Panc1 (cell line): ENCODE data around the gene MGAT4A. TPM values are rescaled to one million over a fixed set of nuclear protein-coding genes. Genes with fewer than 3 reads are reported as not detected.

Experiments
- ATAC-seq: fragments of 200-7000 bp; cut with Tn5 transposase; 2 replicates; pipeline ENCODE4 v1.9.1; 2020; ENCODE audit warnings: mild to moderate bottlenecking, moderate library complexity
- BruUV-seq: library from RNA; stranded (reverse); fragments of 400-500 nt; replicated peaks from 2 replicates; lab custom pipeline; 2021; lab: Mats Ljungman, UMichigan
- CTCF ChIA-PET: fragments of 300-600 bp; sonication (Branson Sonifier 250); formaldehyde crosslinking; loops from one replicate; lab custom pipeline; 2022; ENCODE audit warnings: antibody characterized with exemption; lab: Charles Lee
- POLR2A ChIA-PET: fragments of 300-600 bp; sonication (Branson Sonifier 250); formaldehyde crosslinking; loops from one replicate; lab custom pipeline; 2022; ENCODE audit warnings: antibody characterized with exemption; lab: Charles Lee
- DNase-seq: peaks from one replicate; pipeline ENCODE4 v3.0.0-alpha.2; 2010; ENCODE audit warnings: low read depth, low spot score
- H3K27ac ChIP-seq: 2 replicates; pipeline ENCODE4 v1.5.1; 2011; ENCODE audit warnings: mild to moderate bottlenecking, low read length, inconsistent platforms
- H3K27me3 ChIP-seq: fragments of 200-500 bp; sonication (Bioruptor generic); 2 replicates; pipeline ENCODE4 v1.6.0; 2014; ENCODE audit warnings: low read length, inconsistent platforms; ENCODE audit not compliant: control insufficient read depth, insufficient read depth
- H3K36me3 ChIP-seq: fragments of 200-500 bp; sonication (Bioruptor generic); 2 replicates; pipeline ENCODE4 v1.5.1; 2014; ENCODE audit warnings: inconsistent platforms, mild to moderate bottlenecking, low read length, moderate library complexity; ENCODE audit not compliant: control insufficient read depth, insufficient read depth
- H3K4me1 ChIP-seq: 2 replicates; pipeline ENCODE4 v1.5.1; 2011; ENCODE audit warnings: inconsistent platforms, mild to moderate bottlenecking, low read length, moderate library complexity; ENCODE audit not compliant: control insufficient read depth, insufficient read depth
- H3K4me3 ChIP-seq, 2 experiments: 2 replicates each; pipeline ENCODE4 v1.5.1; 2011 to 2012; ENCODE audit warnings: low read depth in 2 of 2, low read length in 2 of 2, mild to moderate bottlenecking in 2 of 2, inconsistent platforms in 1 of 2, moderate library complexity in 1 of 2
- H3K9me3 ChIP-seq: fragments of 200-500 bp; sonication (Bioruptor generic); 2 replicates; pipeline ENCODE4 v1.5.1; 2014; ENCODE audit warnings: low read depth, mild to moderate bottlenecking, inconsistent platforms, low read length, moderate library complexity; ENCODE audit not compliant: control insufficient read depth, insufficient read depth
- POLR2AphosphoS5 ChIP-seq: IDR thresholded peaks from 2 replicates; pipeline ENCODE4 v1.6.1; 2012; ENCODE audit warnings: mild to moderate bottlenecking, low read depth, low read length, moderate library complexity
- SIN3A ChIP-seq: IDR thresholded peaks from 2 replicates; pipeline ENCODE4 v1.6.1; 2012; ENCODE audit warnings: low read depth, mild to moderate bottlenecking, low read length, moderate library complexity, borderline replicate concordance; ENCODE audit not compliant: insufficient read depth
- TCF7L2 ChIP-seq: IDR thresholded peaks from 2 replicates; pipeline ENCODE4 v1.6.1; 2011; ENCODE audit warnings: mild to moderate bottlenecking, low read depth, low read length, inconsistent platforms
- in situ Hi-C: cut with HindIII; loops from 2 replicates; pipeline ENCODE4 v1.10.0; 2016; ENCODE audit warnings: low sequenced_read_pairs, low pct_unique_long_range_greater_than_20kb
- intact Hi-C: fragments of 100-400 bp; cut with micrococcal nuclease; formaldehyde crosslinking; loops from one replicate; pipeline ENCODE4 v1.10.0; 2022; ENCODE audit not compliant: unreplicated experiment
- total RNA-seq: library from RNA; stranded (reverse); gene quantifications from one replicate; pipeline ENCODE4 v1.2.1, GENCODE V29; 2021; ENCODE audit not compliant: unreplicated experiment
- TF ChIP-seq, protein P1 (sequence below): fragments of 450-650 bp; IDR thresholded peaks from 2 replicates; pipeline ENCODE4 v1.5.1; 2017; ENCODE audit warnings: mild to moderate bottlenecking
- TF ChIP-seq, protein P2 (sequence below), 2 experiments: IDR thresholded peaks; 2 replicates each; pipeline ENCODE4 v1.6.1; 2011 to 2012; ENCODE audit warnings: low read depth in 2 of 2, control low read depth in 1 of 2, low read length in 1 of 2, mild to moderate bottlenecking in 1 of 2, moderate library complexity in 1 of 2; ENCODE audit not compliant: insufficient read depth in 1 of 2

The MGAT4A gene
- total RNA-seq, 1 experiment from 2014 or later = 4.4 TPM

DNA sequence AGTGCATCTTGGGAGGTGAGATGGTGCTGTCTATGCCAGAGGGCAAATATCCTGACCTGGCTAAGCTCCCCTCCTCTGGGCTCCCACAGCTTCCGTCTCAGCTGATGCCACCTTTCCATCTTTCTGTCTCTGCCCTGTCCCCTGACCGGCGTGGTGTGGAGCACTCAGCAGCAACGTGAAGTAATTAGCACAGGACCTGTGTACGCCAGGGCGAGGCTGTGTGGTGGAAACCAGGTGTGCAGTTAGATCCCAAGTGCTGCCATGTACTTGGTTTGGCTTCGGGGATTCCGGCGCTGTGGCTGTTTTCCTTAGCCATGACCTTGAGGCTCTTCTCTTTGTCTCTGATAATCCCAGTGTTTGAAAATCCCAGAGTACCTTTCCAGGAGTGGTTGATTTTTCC is 159.1 kb downstream of the MGAT4A start:
- no TSS peak for BruUV-seq
- Histone ChIP-seq H3K27ac (no peak overlapping the region), H3K9me3 (no peaks in the 10 kb centered on the region), H3K4me3 (no peak overlapping the region), H3K4me1 (no peaks in the 10 kb centered on the region), H3K36me3 (no peaks in the 10 kb centered on the region), H3K27me3 (no peaks in the 10 kb centered on the region)
- ATAC-seq (no peak), DNase-seq (no peak)
- no peak for TF ChIP-seq SIN3A
- TF ChIP-seq, protein P1, sequence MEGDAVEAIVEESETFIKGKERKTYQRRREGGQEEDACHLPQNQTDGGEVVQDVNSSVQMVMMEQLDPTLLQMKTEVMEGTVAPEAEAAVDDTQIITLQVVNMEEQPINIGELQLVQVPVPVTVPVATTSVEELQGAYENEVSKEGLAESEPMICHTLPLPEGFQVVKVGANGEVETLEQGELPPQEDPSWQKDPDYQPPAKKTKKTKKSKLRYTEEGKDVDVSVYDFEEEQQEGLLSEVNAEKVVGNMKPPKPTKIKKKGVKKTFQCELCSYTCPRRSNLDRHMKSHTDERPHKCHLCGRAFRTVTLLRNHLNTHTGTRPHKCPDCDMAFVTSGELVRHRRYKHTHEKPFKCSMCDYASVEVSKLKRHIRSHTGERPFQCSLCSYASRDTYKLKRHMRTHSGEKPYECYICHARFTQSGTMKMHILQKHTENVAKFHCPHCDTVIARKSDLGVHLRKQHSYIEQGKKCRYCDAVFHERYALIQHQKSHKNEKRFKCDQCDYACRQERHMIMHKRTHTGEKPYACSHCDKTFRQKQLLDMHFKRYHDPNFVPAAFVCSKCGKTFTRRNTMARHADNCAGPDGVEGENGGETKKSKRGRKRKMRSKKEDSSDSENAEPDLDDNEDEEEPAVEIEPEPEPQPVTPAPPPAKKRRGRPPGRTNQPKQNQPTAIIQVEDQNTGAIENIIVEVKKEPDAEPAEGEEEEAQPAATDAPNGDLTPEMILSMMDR = no peak
- TF ChIP-seq, protein P2, sequence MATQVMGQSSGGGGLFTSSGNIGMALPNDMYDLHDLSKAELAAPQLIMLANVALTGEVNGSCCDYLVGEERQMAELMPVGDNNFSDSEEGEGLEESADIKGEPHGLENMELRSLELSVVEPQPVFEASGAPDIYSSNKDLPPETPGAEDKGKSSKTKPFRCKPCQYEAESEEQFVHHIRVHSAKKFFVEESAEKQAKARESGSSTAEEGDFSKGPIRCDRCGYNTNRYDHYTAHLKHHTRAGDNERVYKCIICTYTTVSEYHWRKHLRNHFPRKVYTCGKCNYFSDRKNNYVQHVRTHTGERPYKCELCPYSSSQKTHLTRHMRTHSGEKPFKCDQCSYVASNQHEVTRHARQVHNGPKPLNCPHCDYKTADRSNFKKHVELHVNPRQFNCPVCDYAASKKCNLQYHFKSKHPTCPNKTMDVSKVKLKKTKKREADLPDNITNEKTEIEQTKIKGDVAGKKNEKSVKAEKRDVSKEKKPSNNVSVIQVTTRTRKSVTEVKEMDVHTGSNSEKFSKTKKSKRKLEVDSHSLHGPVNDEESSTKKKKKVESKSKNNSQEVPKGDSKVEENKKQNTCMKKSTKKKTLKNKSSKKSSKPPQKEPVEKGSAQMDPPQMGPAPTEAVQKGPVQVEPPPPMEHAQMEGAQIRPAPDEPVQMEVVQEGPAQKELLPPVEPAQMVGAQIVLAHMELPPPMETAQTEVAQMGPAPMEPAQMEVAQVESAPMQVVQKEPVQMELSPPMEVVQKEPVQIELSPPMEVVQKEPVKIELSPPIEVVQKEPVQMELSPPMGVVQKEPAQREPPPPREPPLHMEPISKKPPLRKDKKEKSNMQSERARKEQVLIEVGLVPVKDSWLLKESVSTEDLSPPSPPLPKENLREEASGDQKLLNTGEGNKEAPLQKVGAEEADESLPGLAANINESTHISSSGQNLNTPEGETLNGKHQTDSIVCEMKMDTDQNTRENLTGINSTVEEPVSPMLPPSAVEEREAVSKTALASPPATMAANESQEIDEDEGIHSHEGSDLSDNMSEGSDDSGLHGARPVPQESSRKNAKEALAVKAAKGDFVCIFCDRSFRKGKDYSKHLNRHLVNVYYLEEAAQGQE (IDR thresholded peaks at IDR 0.05; ENCODE audit: insufficient read depth in 1 of 2, low read depth in 2 of 2, low read length in 1 of 2) = no peak
- no peak for TF ChIP-seq POLR2AphosphoS5
- no peak for TF ChIP-seq TCF7L2
- in situ Hi-C loops = no loop called here
- ChIA-PET POLR2A (no interaction called here), CTCF (no interaction called here)
- intact Hi-C loops = no loop called here

DNA sequence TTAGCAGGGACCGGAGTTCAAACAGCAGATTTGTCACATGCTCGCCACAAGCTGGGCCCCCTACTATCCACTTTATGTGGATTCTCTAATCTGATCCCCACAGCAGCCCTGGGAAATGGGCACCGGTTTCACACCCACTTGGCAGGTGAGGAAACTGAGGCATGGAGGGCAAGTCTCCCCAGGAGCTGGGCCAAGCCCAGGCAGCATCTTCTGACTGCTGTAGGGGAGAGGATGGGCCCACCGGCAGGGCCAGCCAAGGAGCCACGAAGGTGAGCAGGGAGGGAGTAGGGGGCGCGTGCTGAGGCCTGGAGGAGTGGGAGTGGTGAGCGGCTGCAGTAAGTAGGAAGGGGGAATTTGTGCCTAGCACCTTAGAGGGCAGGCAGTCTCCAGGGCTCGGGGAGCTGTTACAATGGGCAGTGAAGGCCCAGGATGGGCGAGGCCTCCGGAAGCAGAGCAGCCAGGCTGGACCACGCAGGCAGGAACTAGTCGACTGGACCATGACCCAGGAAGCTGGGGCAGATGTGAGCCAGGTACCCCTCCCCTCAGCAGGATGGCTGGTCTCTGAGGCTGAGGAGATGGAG is 159.7 kb downstream of the MGAT4A start:
- intact Hi-C loops (no loop called here), in situ Hi-C loops (no loop called here)
- Histone ChIP-seq H3K27ac (no peak overlapping the region), H3K36me3 (no peaks in the 10 kb centered on the region), H3K27me3 (no peaks in the 10 kb centered on the region), H3K4me1 (no peaks in the 10 kb centered on the region), H3K9me3 (no peaks in the 10 kb centered on the region), H3K4me3 (no peak overlapping the region)
- no TSS peak for BruUV-seq
- TF ChIP-seq, protein P1 = no peak
- TF ChIP-seq POLR2AphosphoS5 (no peak), SIN3A (no peak), TCF7L2 (no peak)
- TF ChIP-seq, protein P2 (IDR thresholded peaks at IDR 0.05; ENCODE audit: insufficient read depth in 1 of 2, low read depth in 2 of 2, low read length in 1 of 2) = no peak
- ATAC-seq (no peak), DNase-seq (no peak)
- POLR2A ChIA-PET = no interaction called here
- CTCF ChIA-PET = no interaction called here
